IgD-negative memory B cell (primary cell): ENCODE data around the gene WDR89. TPM values are rescaled to one million over a fixed set of nuclear protein-coding genes. Genes with fewer than 3 reads are reported as not detected.

ENCODE experiments used
- polyA plus RNA-seq: library from polyadenylated mRNA; unstranded; fragments of 300-500 nt; fragmentation: Illumina TruSeq; gene quantifications from one replicate; pipeline ENCODE4 v1.2.3, GENCODE V29; 2021

The WDR89 gene
- polyA plus RNA-seq, 1 donor from 2014 or later = 15.2 TPM

Other genes starting within 250 kb of the WDR89 start
- gene PPP2R5E, start 98.5 kb downstream of the WDR89 start, polyA plus RNA-seq = 33.3 TPM
- gene SGPP1, start 86.2 kb upstream of the WDR89 start, polyA plus RNA-seq = 30.5 TPM
- gene SYNE2, start 211.1 kb upstream of the WDR89 start, polyA plus RNA-seq = 18.1 TPM